Mesenchymal stem cell (in vitro differentiated cells and primary cell): ENCODE results near the gene HHIPL1.
A peak's percentile ranks its signal among the peaks of the same experiment; 100 is the strongest.

Experiments
- DNase-seq: peaks from one replicate; pipeline ENCODE4 v3.0.0-alpha.2; 2013
- H2AFZ ChIP-seq: one replicate; pipeline ENCODE4 v1.6.1; 2013; ENCODE audit warnings: low read depth, mild to moderate bottlenecking, control low read depth, inconsistent platforms, low read length, moderate library complexity
- H2AK5ac ChIP-seq: 2 replicates; pipeline ENCODE4 v1.6.1; 2013; ENCODE audit warnings: low read length, moderate library complexity, mild to moderate bottlenecking, inconsistent platforms; ENCODE audit not compliant: severe bottlenecking
- H2BK120ac ChIP-seq: one replicate; pipeline ENCODE4 v1.6.1; 2013; ENCODE audit warnings: low read depth, mild to moderate bottlenecking, inconsistent platforms, low read length, moderate library complexity
- H2BK12ac ChIP-seq, 2 experiments: one replicate each; pipeline ENCODE4 v1.6.1; 2013; ENCODE audit warnings: inconsistent platforms in 2 of 2, low read length in 2 of 2, mild to moderate bottlenecking in 2 of 2, moderate library complexity in 2 of 2, control low read depth in 1 of 2
- H2BK15ac ChIP-seq: one replicate; pipeline ENCODE4 v1.6.1; 2013; ENCODE audit warnings: mild to moderate bottlenecking, low read depth, inconsistent platforms; ENCODE audit not compliant: poor library complexity, severe bottlenecking
- H2BK5ac ChIP-seq: 2 replicates; pipeline ENCODE4 v1.6.1; 2013; ENCODE audit warnings: low read depth, mild to moderate bottlenecking, low read length, control low read depth, inconsistent platforms; ENCODE audit not compliant: poor library complexity, severe bottlenecking
- H3K14ac ChIP-seq, 2 experiments: one replicate each; pipeline ENCODE4 v1.6.1; 2013; ENCODE audit warnings: inconsistent platforms in 2 of 2, low read length in 2 of 2, control low read depth in 1 of 2, mild to moderate bottlenecking in 1 of 2, moderate library complexity in 1 of 2
- H3K18ac ChIP-seq, 2 experiments: one replicate each; pipeline ENCODE4 v1.6.1; 2013; ENCODE audit warnings: inconsistent platforms in 2 of 2, low read length in 2 of 2, control low read depth in 1 of 2, low read depth in 1 of 2, mild to moderate bottlenecking in 1 of 2
- H3K23ac ChIP-seq, 2 experiments: one replicate each; pipeline ENCODE4 v1.6.1; 2013; ENCODE audit warnings: inconsistent platforms in 2 of 2, low read length in 2 of 2, mild to moderate bottlenecking in 2 of 2, moderate library complexity in 2 of 2, control low read depth in 1 of 2
- H3K27ac ChIP-seq: 2 replicates; pipeline ENCODE4 v1.5.1; 2013; ENCODE audit warnings: mild to moderate bottlenecking, moderate library complexity, low read length, control low read depth, inconsistent platforms; ENCODE audit not compliant: poor library complexity, severe bottlenecking
- H3K27me3 ChIP-seq, 2 experiments: 2 replicates each; pipeline versions ENCODE4 v1.6.1 to v1.7.0; 2013; ENCODE audit warnings: low read length in 2 of 2, mild to moderate bottlenecking in 2 of 2, moderate library complexity in 2 of 2, control low read depth in 1 of 2, inconsistent platforms in 1 of 2; ENCODE audit not compliant: control insufficient read depth in 1 of 2, insufficient read depth in 1 of 2
- H3K36me3 ChIP-seq, 2 experiments: 2 replicates each; pipeline versions ENCODE4 v1.6.1 to v1.7.0; 2013; ENCODE audit warnings: low read length in 2 of 2, control low read depth in 1 of 2, inconsistent platforms in 1 of 2, low read depth in 1 of 2, mild to moderate bottlenecking in 1 of 2; ENCODE audit not compliant: insufficient read depth in 2 of 2, control insufficient read depth in 1 of 2
- H3K4ac ChIP-seq, 2 experiments: one replicate each; pipeline ENCODE4 v1.6.1; 2013; ENCODE audit warnings: inconsistent platforms in 2 of 2, low read length in 2 of 2, mild to moderate bottlenecking in 2 of 2, moderate library complexity in 2 of 2, control low read depth in 1 of 2, low read depth in 1 of 2
- H3K4me1 ChIP-seq: 2 replicates; pipeline ENCODE4 v1.6.1; 2013; ENCODE audit warnings: low read depth, low read length, control low read depth; ENCODE audit not compliant: control insufficient read depth, insufficient read depth
- H3K4me2 ChIP-seq: 2 replicates; pipeline ENCODE4 v1.6.1; 2013; ENCODE audit warnings: low read length, mild to moderate bottlenecking, inconsistent platforms; ENCODE audit not compliant: poor library complexity, severe bottlenecking
- H3K4me3 ChIP-seq, 2 experiments: 2 replicates each; pipeline versions ENCODE4 v1.5.1 to v1.7.0; 2013; ENCODE audit warnings: low read length in 2 of 2, mild to moderate bottlenecking in 2 of 2, control low read depth in 1 of 2, low read depth in 1 of 2; ENCODE audit not compliant: insufficient read depth in 1 of 2
- H3K79me1 ChIP-seq: replicated peaks from 2 replicates; pipeline ENCODE4 v1.6.1; 2013; ENCODE audit warnings: mild to moderate bottlenecking, control low read depth, low read length, inconsistent platforms; ENCODE audit not compliant: poor library complexity, severe bottlenecking
- H3K9ac ChIP-seq: 2 replicates; pipeline ENCODE4 v1.7.0; 2013; ENCODE audit warnings: mild to moderate bottlenecking, low read length, moderate library complexity
- H3K9me3 ChIP-seq: 2 replicates; pipeline ENCODE4 v1.7.0; 2013; ENCODE audit warnings: mild to moderate bottlenecking, low read length; ENCODE audit not compliant: control insufficient read depth
- H4K8ac ChIP-seq: one replicate; pipeline ENCODE4 v1.6.1; 2013; ENCODE audit warnings: inconsistent platforms, mild to moderate bottlenecking, low read length, moderate library complexity
- H4K91ac ChIP-seq: one replicate; pipeline ENCODE4 v1.6.1; 2013; ENCODE audit warnings: mild to moderate bottlenecking, low read length, inconsistent platforms
- WGBS: methylation state at CpG from one replicate; pipeline ENCODE4 v1.1.7; 2013; ENCODE audit warnings: mixed read lengths; 5-methylcytosine and 5-hydroxymethylcytosine counted together

HHIPL1 gene

GRCh38 chr14:99682809-99683618 lies 38.1 kb downstream of the HHIPL1 start:
- WGBS, result under 1% methylated on average over 41 of the region's 42 CpGs
- Histone ChIP-seq H3K4ac (peak overlapping the region; percentile 65 to 88), H3K27me3 (peaks cover 29 to 42% of the 10 kb centered on the region in 2 experiments)

GRCh38 chr14:99683619-99684409 lies 38.9 kb downstream of the HHIPL1 start, which contains the start of gene CYP46A1:
Gene CYP46A1 (plus strand): TSS chr14:99684298. CDS start chr14:99684418, 120 bp downstream.
- Histone ChIP-seq H3K23ac (peak within 1 kb of the TSS in 1 of 2 experiments; percentile 84), H2AFZ (peak within 1 kb of the TSS; percentile 90), H2BK5ac (no peak within 1 kb of the TSS), H3K4me1 (peaks cover 11% of the 10 kb centered on the region), H4K8ac (peak within 1 kb of the TSS; percentile 93), H3K14ac (peak within 1 kb of the TSS in 1 of 2 experiments; percentile 11), H3K9ac (peak within 1 kb of the TSS; percentile 94), H2BK120ac (no peak within 1 kb of the TSS), H3K79me1 (peaks cover 2% of the 10 kb centered on the region), H2BK12ac (peak within 1 kb of the TSS in 1 of 2 experiments; percentile 19), H4K91ac (no peak within 1 kb of the TSS), H3K4me3 (peak within 1 kb of the TSS; percentile 79 to 88), H2BK15ac (no peak within 1 kb of the TSS), H2AK5ac (no peak within 1 kb of the TSS), H3K27me3 (peaks cover 37 to 50% of the 10 kb centered on the region in 2 experiments), H3K9me3 (peaks cover 10% of the 10 kb centered on the region), H3K4ac (peak within 1 kb of the TSS; percentile 65 to 88), H3K18ac (peak within 1 kb of the TSS; percentile 58 to 69), H3K4me2 (peak within 1 kb of the TSS; percentile 90), H3K36me3 (no peaks in the 10 kb centered on the region), H3K27ac (no peak within 1 kb of the TSS)
- WGBS, result under 1% methylated on average over 53 of the region's 83 CpGs
- DNase-seq, result peak; percentile 98

More at GRCh38 chr14:99682809-99683618, 38.1 kb downstream of the HHIPL1 start:
- H3K23ac ChIP-seq, result no peak overlapping the region
- H2BK5ac ChIP-seq, result no peak overlapping the region
- H3K36me3 ChIP-seq, result no peaks in the 10 kb centered on the region
- peak overlapping the region; percentile 93 for H4K8ac ChIP-seq
- H3K9me3 ChIP-seq, result peaks cover 18% of the 10 kb centered on the region
- H3K79me1 ChIP-seq, result peaks cover 2% of the 10 kb centered on the region
- H2BK120ac ChIP-seq, result no peak overlapping the region
- no peak overlapping the region for H3K14ac ChIP-seq
- H3K4me1 ChIP-seq, result peaks cover 11% of the 10 kb centered on the region
- peak; percentile 66 for DNase-seq
- no peak overlapping the region for H2AK5ac ChIP-seq
- H3K27ac ChIP-seq, result no peak overlapping the region
- H3K18ac ChIP-seq, result peak overlapping the region; percentile 58 to 69
- peak overlapping the region in 1 of 2 experiments; percentile 33 for H2BK12ac ChIP-seq
- H3K9ac ChIP-seq, result peak overlapping the region; percentile 94
- no peak overlapping the region for H4K91ac ChIP-seq
- H2AFZ ChIP-seq, result peak overlapping the region; percentile 90
- H3K4me2 ChIP-seq, result peak overlapping the region; percentile 90
- H3K4me3 ChIP-seq, result peak overlapping the region; percentile 76 to 88
- no peak overlapping the region for H2BK15ac ChIP-seq

GRCh38 chr14:99684410-99684934 lies 39.5 kb downstream of the HHIPL1 start:
- peak overlapping the region; percentile 80 for H3K4me2 ChIP-seq
- no peak overlapping the region for H2AK5ac ChIP-seq
- H3K4me3 ChIP-seq, result peak overlapping the region; percentile 73 to 79
- WGBS, result 3% methylated on average over 44 of the region's 45 CpGs
- H2BK5ac ChIP-seq, result no peak overlapping the region
- H3K18ac ChIP-seq, result no peak overlapping the region
- H3K36me3 ChIP-seq, result no peaks in the 10 kb centered on the region
- H2AFZ ChIP-seq, result peak overlapping the region; percentile 63
- DNase-seq, result peak; percentile 37
- H4K8ac ChIP-seq, result no peak overlapping the region
- no peak overlapping the region for H3K27ac ChIP-seq
- peaks cover 2% of the 10 kb centered on the region for H3K79me1 ChIP-seq
- H3K9ac ChIP-seq, result peak overlapping the region; percentile 51
- no peak overlapping the region for H3K4ac ChIP-seq
- peaks cover 4% of the 10 kb centered on the region for H3K9me3 ChIP-seq
- no peak overlapping the region for H2BK15ac ChIP-seq
- H3K4me1 ChIP-seq, result peaks cover 11% of the 10 kb centered on the region
- peak overlapping the region in 1 of 2 experiments; percentile 11 for H3K14ac ChIP-seq
- H3K23ac ChIP-seq, result peak overlapping the region in 1 of 2 experiments; percentile 84
- H3K27me3 ChIP-seq, result peaks cover 43 to 56% of the 10 kb centered on the region in 2 experiments
- H2BK12ac ChIP-seq, result peak overlapping the region in 1 of 2 experiments; percentile 19
- no peak overlapping the region for H2BK120ac ChIP-seq
- no peak overlapping the region for H4K91ac ChIP-seq
